Measurements from ENCODE around the gene LYRM1.
A peak's percentile ranks its signal among the peaks of the same experiment; 100 is the strongest.

LYRM1 gene

DNA sequence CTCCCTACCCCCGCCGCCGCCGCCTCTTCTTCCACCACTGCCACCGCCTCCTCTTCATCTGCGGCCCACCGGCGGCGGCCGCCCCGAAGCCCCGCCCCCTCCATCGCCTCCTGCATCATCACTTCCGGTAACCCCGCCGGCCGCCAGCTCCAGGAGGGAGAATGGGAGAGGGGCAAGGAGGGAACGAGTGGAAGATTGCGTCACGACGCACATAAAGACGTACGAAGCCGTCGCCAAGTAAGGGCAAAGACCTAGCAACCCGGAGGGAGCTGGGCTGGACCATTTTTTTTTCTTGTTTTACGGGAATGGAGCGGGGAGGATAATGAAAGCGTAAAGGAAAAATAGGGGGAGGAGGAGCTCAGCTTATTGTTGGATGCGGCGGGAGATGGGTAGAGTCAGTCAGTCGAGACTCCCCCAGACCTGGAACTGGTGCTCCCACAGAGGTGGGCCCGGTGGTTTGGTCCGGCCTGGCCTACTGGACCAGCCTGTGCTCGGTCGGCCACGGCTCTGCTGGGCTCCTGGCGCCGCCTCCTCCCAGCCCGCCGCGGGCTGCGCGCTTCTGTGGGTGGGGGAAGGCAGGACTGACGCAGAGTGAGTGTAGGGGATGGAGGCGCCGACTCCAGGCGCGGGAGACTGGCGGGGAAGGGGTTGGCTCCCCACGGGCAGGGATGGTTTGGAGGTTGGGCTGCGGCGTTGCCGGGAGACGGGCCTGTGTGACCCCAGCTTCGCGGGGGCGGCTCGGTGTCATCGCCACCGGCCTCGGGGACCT, at the start of gene LYRM1, which contains the start of gene DCUN1D3:
Gene LYRM1, plus strand, starts transcription at position 473 of the 769 bp plus-strand sequence. CDS start 14,785 bp downstream, outside the sequence.
Gene DCUN1D3, minus strand, starts transcription at position 60 of the 769 bp plus-strand sequence. CDS start 37,820 bp downstream, outside the sequence.
- Histone ChIP-seq H3K4me3 (peak within 1 kb of the TSS; percentile 95), H3K9me3 (ENCODE audit: low read depth, low read length) (no peaks in the 10 kb centered on the region), H3K9ac (ENCODE audit: insufficient read length) (peak within 1 kb of the TSS; percentile 93), H3K36me3 (ENCODE audit: insufficient read depth, low read length) (no peaks in the 10 kb centered on the region), H3K27ac (peak within 1 kb of the TSS; percentile 94)
- peak; percentile 91 for DNase-seq (ENCODE audit: low read depth, low spot score)
- TF ChIP-seq EZH2 (IDR thresholded peaks at IDR 0.05) (no peak), POLR2AphosphoS5 (IDR thresholded peaks at IDR 0.05; ENCODE audit: borderline replicate concordance, low read depth, low read length) (peak; percentile 82), FOXP2 (optimal IDR thresholded peaks at IDR 0.05; ENCODE audit: control extremely low read depth, extremely low read length, insufficient read depth) (peak; percentile 5)

GRCh38 chr16:20850981-20851380, 49.6 kb upstream of the LYRM1 start:
- Histone ChIP-seq H3K9me3 (ENCODE audit: low read depth, low read length) (no peaks in the 10 kb centered on the region), H3K27ac (no peak overlapping the region), H3K4me3 (no peak overlapping the region), H3K36me3 (ENCODE audit: insufficient read depth, low read length) (no peaks in the 10 kb centered on the region), H3K9ac (ENCODE audit: insufficient read length) (no peak overlapping the region)
- TF ChIP-seq FOXP2 (optimal IDR thresholded peaks at IDR 0.05; ENCODE audit: control extremely low read depth, extremely low read length, insufficient read depth) (no peak), EZH2 (IDR thresholded peaks at IDR 0.05) (no peak), POLR2AphosphoS5 (IDR thresholded peaks at IDR 0.05; ENCODE audit: borderline replicate concordance, low read depth, low read length) (no peak)
- DNase-seq (ENCODE audit: low read depth, low spot score) = no peak

DNA sequence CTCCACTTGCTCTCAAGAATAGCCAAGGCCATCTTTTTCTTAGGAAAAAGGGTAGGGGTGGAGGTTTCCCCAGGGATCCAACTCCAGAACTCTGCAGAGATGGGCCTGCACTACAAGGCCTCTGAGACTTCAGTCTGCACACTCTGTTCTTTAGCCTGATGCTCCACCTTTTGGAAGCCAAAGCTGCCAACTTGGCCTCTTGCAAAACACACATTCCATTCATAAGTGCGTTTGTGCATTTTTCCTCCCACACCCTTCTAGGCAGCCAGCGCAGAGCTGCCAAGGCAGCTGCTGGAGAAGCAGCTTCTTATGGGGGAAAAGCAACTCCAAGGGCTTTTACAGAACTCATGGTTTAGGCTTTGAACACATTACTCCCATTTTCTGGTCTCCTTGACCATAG, 49.0 kb upstream of the LYRM1 start:
- no peaks in the 10 kb centered on the region for H3K36me3 ChIP-seq (ENCODE audit: insufficient read depth, low read length)
- TF ChIP-seq POLR2AphosphoS5 (IDR thresholded peaks at IDR 0.05; ENCODE audit: borderline replicate concordance, low read depth, low read length) (no peak), FOXP2 (optimal IDR thresholded peaks at IDR 0.05; ENCODE audit: control extremely low read depth, extremely low read length, insufficient read depth) (no peak), EZH2 (IDR thresholded peaks at IDR 0.05) (no peak)
- no peak overlapping the region for H3K4me3 ChIP-seq
- H3K9ac ChIP-seq (ENCODE audit: insufficient read length) = no peak overlapping the region
- H3K27ac ChIP-seq = no peak overlapping the region
- no peaks in the 10 kb centered on the region for H3K9me3 ChIP-seq (ENCODE audit: low read depth, low read length)
- no peak for DNase-seq (ENCODE audit: low read depth, low spot score)

DNA sequence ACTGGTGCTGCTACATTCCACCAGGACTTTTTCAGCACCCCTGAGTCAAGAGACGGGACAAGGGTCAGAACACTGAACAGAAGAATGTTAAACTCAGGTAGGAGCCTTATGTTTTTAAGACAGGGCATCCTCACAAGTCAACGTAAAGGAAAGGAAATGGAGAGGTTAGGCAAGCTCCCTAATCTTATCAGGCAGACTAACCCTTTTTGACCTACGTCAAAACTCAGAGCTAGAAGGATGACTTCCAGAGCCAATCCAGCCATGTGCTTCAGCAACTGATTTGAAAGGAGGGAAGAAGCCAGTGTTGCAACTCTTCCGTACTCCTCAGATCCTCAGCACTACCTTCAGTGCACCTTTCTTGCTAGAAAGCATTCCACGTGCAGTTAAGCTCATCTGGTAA, 47.4 kb upstream of the LYRM1 start:
- Histone ChIP-seq H3K9me3 (ENCODE audit: low read depth, low read length) (no peaks in the 10 kb centered on the region), H3K36me3 (ENCODE audit: insufficient read depth, low read length) (no peaks in the 10 kb centered on the region), H3K4me3 (no peak overlapping the region), H3K9ac (ENCODE audit: insufficient read length) (no peak overlapping the region), H3K27ac (no peak overlapping the region)
- TF ChIP-seq POLR2AphosphoS5 (IDR thresholded peaks at IDR 0.05; ENCODE audit: borderline replicate concordance, low read depth, low read length) = no peak
- TF ChIP-seq FOXP2 (optimal IDR thresholded peaks at IDR 0.05; ENCODE audit: control extremely low read depth, extremely low read length, insufficient read depth) = no peak
- no peak for TF ChIP-seq EZH2 (IDR thresholded peaks at IDR 0.05)
- DNase-seq (ENCODE audit: low read depth, low spot score) = no peak

- no peak for DNase-seq (ENCODE audit: low read depth, low spot score)
- Histone ChIP-seq H3K9me3 (ENCODE audit: low read depth, low read length) (no peaks in the 10 kb centered on the region), H3K9ac (ENCODE audit: insufficient read length) (no peak overlapping the region), H3K4me3 (no peak overlapping the region), H3K36me3 (ENCODE audit: insufficient read depth, low read length) (no peaks in the 10 kb centered on the region), H3K27ac (no peak overlapping the region)
- no peak for TF ChIP-seq EZH2 (IDR thresholded peaks at IDR 0.05)
- TF ChIP-seq FOXP2 (optimal IDR thresholded peaks at IDR 0.05; ENCODE audit: control extremely low read depth, extremely low read length, insufficient read depth) = no peak
- TF ChIP-seq POLR2AphosphoS5 (IDR thresholded peaks at IDR 0.05; ENCODE audit: borderline replicate concordance, low read depth, low read length) = no peak
Measured at GRCh38 chr16:20853981-20854620, 46.5 kb upstream of the LYRM1 start.

GRCh38 chr16:20854963-20855362, 45.6 kb upstream of the LYRM1 start:
- Histone ChIP-seq H3K27ac (no peak overlapping the region), H3K36me3 (ENCODE audit: insufficient read depth, low read length) (peaks cover 4% of the 10 kb centered on the region; the same call in 1 of the 2 replicates)

DNA sequence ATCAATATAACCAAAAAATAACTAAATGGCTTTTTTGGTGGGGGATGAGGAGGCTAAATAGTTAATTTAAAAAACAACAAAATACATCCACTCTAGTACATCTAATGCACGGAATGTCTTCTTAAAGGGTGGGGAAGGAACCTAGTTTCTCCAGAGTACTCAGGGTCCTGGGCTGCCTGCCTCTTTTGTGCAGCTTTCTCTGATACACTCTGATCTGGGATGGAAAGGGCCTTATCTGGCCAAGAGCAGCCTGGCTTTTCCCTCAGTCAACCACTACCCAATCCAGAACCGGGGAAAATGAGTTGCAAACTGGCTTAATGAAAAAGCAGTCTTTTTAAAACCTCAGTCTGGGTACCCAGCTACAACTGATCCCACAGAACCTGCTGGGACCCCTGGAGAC, 43.3 kb upstream of the LYRM1 start:
- no peak overlapping the region for H3K9ac ChIP-seq (ENCODE audit: insufficient read length)
- H3K36me3 ChIP-seq (ENCODE audit: insufficient read depth, low read length) = peaks cover 6% of the 10 kb centered on the region; the same call in 1 of the 2 replicates
- H3K9me3 ChIP-seq (ENCODE audit: low read depth, low read length) = no peaks in the 10 kb centered on the region
- no peak overlapping the region for H3K27ac ChIP-seq
- no peak overlapping the region for H3K4me3 ChIP-seq
- DNase-seq (ENCODE audit: low read depth, low spot score) = no peak
- TF ChIP-seq EZH2 (IDR thresholded peaks at IDR 0.05) (no peak), FOXP2 (optimal IDR thresholded peaks at IDR 0.05; ENCODE audit: control extremely low read depth, extremely low read length, insufficient read depth) (no peak), POLR2AphosphoS5 (IDR thresholded peaks at IDR 0.05; ENCODE audit: borderline replicate concordance, low read depth, low read length) (no peak)

More at GRCh38 chr16:20854963-20855362, 45.6 kb upstream of the LYRM1 start:
- DNase-seq (ENCODE audit: low read depth, low spot score) = no peak
- H3K9ac ChIP-seq (ENCODE audit: insufficient read length) = no peak overlapping the region
- no peaks in the 10 kb centered on the region for H3K9me3 ChIP-seq (ENCODE audit: low read depth, low read length)
- no peak for TF ChIP-seq POLR2AphosphoS5 (IDR thresholded peaks at IDR 0.05; ENCODE audit: borderline replicate concordance, low read depth, low read length)
- TF ChIP-seq EZH2 (IDR thresholded peaks at IDR 0.05) = no peak
- TF ChIP-seq FOXP2 (optimal IDR thresholded peaks at IDR 0.05; ENCODE audit: control extremely low read depth, extremely low read length, insufficient read depth) = no peak
- H3K4me3 ChIP-seq = no peak overlapping the region

DNA sequence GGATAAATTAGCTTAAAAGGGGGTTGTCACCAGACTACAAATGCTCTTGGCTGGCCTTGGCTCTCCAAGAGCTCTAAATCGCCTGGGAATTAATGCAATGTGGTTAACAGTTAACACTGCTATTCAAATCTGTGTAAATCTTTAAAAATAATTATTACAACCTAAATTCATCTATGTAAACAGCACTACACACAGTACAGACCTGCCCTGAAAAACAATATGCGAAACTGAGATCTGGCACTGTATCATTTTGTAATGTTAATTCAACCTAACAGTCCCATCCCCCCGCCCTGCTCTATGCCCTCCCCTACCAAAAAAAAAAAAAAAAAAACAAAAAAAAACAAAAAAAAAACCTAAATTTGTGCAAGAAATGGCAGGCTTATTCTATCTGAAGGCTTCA, 41.3 kb upstream of the LYRM1 start:
- no peak for DNase-seq (ENCODE audit: low read depth, low spot score)
- TF ChIP-seq POLR2AphosphoS5 (IDR thresholded peaks at IDR 0.05; ENCODE audit: borderline replicate concordance, low read depth, low read length) (no peak), FOXP2 (optimal IDR thresholded peaks at IDR 0.05; ENCODE audit: control extremely low read depth, extremely low read length, insufficient read depth) (no peak), EZH2 (IDR thresholded peaks at IDR 0.05) (no peak)

More for the DNA sequence above, 41.3 kb upstream of the LYRM1 start:
- Histone ChIP-seq H3K4me3 (no peak overlapping the region), H3K9me3 (ENCODE audit: low read depth, low read length) (no peaks in the 10 kb centered on the region), H3K36me3 (ENCODE audit: insufficient read depth, low read length) (peaks cover 6% of the 10 kb centered on the region; the same call in 1 of the 2 replicates), H3K27ac (no peak overlapping the region), H3K9ac (ENCODE audit: insufficient read length) (no peak overlapping the region)
